Trophoblast cell (in vitro differentiated cells and primary cell): ENCODE results near the gene PARL.

Experiments
- DNase-seq, 2 donors: peaks; one replicate each; pipeline ENCODE4 v3.0.0-alpha.2; 2016
- H2AFZ ChIP-seq: 2 replicates; pipeline ENCODE4 v1.6.1; 2013; ENCODE audit warnings: low read length, moderate library complexity, mild to moderate bottlenecking; ENCODE audit not compliant: insufficient read depth, poor library complexity
- H2AK5ac ChIP-seq: 2 replicates; pipeline ENCODE4 v1.6.1; 2013; ENCODE audit warnings: mild to moderate bottlenecking, low read length
- H2BK120ac ChIP-seq: 2 replicates; pipeline ENCODE4 v1.6.1; 2013; ENCODE audit warnings: low read length, mild to moderate bottlenecking, moderate library complexity; ENCODE audit not compliant: insufficient read depth, poor library complexity
- H2BK12ac ChIP-seq: 2 replicates; pipeline ENCODE4 v1.6.1; 2013; ENCODE audit warnings: mild to moderate bottlenecking, low read length, moderate library complexity
- H2BK5ac ChIP-seq: 2 replicates; pipeline ENCODE4 v1.6.1; 2013; ENCODE audit warnings: low read length, low read depth, moderate library complexity, mild to moderate bottlenecking; ENCODE audit not compliant: poor library complexity
- H3K14ac ChIP-seq: 2 replicates; pipeline ENCODE4 v1.6.1; 2013; ENCODE audit warnings: mild to moderate bottlenecking, low read length
- H3K18ac ChIP-seq: 2 replicates; pipeline ENCODE4 v1.6.1; 2013; ENCODE audit warnings: mild to moderate bottlenecking, low read length
- H3K23ac ChIP-seq: 2 replicates; pipeline ENCODE4 v1.6.1; 2013; ENCODE audit warnings: low read length
- H3K27ac ChIP-seq: 2 replicates; pipeline ENCODE4 v1.5.1; 2013; ENCODE audit warnings: low read depth, mild to moderate bottlenecking, inconsistent platforms, low read length, moderate library complexity
- H3K27me3 ChIP-seq: 2 replicates; pipeline ENCODE4 v1.6.1; 2013; ENCODE audit warnings: inconsistent platforms, mild to moderate bottlenecking, low read length, moderate library complexity; ENCODE audit not compliant: insufficient read depth
- H3K36me3 ChIP-seq, 2 experiments: 1 replicate in 1 of 2; 2 replicates in 1 of 2; pipeline ENCODE4 v1.6.1; 2013; ENCODE audit warnings: low read length in 2 of 2, mild to moderate bottlenecking in 2 of 2, moderate library complexity in 1 of 2; ENCODE audit not compliant: insufficient read depth in 2 of 2, control insufficient read depth in 1 of 2
- H3K4ac ChIP-seq: 2 replicates; pipeline ENCODE4 v1.6.1; 2013; ENCODE audit warnings: low read depth, mild to moderate bottlenecking, low read length, moderate library complexity
- H3K4me1 ChIP-seq, 2 experiments: 1 replicate in 1 of 2; 2 replicates in 1 of 2; pipeline ENCODE4 v1.6.1; 2013; ENCODE audit warnings: low read length in 2 of 2, mild to moderate bottlenecking in 2 of 2, moderate library complexity in 1 of 2; ENCODE audit not compliant: insufficient read depth in 2 of 2, control insufficient read depth in 1 of 2
- H3K4me2 ChIP-seq: 2 replicates; pipeline ENCODE4 v1.6.1; 2013; ENCODE audit warnings: inconsistent platforms, mild to moderate bottlenecking, low read length, moderate library complexity
- H3K4me3 ChIP-seq: 2 replicates; pipeline ENCODE4 v1.5.1; 2013; ENCODE audit warnings: mild to moderate bottlenecking, low read depth, low read length, inconsistent platforms
- H3K79me1 ChIP-seq: one replicate; pipeline ENCODE4 v1.6.1; 2013; ENCODE audit warnings: low read length
- H3K79me2 ChIP-seq: 2 replicates; pipeline ENCODE4 v1.6.1; 2013; ENCODE audit warnings: low read length, mild to moderate bottlenecking; ENCODE audit not compliant: control insufficient read depth, insufficient read depth, poor library complexity
- H3K9ac ChIP-seq: 2 replicates; pipeline ENCODE4 v1.6.1; 2013; ENCODE audit warnings: mild to moderate bottlenecking, low read length
- H3K9me3 ChIP-seq: 2 replicates; pipeline ENCODE4 v1.6.1; 2013; ENCODE audit warnings: low read depth, mild to moderate bottlenecking, control low read depth, inconsistent platforms, low read length; ENCODE audit not compliant: insufficient read depth
- H4K12ac ChIP-seq: 2 replicates; pipeline ENCODE4 v1.6.1; 2013; ENCODE audit warnings: low read depth, mild to moderate bottlenecking, low read length, moderate library complexity
- H4K8ac ChIP-seq: 2 replicates; pipeline ENCODE4 v1.6.1; 2013; ENCODE audit warnings: low read depth, mild to moderate bottlenecking, low read length, moderate library complexity
- H4K91ac ChIP-seq: one replicate; pipeline ENCODE4 v1.6.1; 2013; ENCODE audit warnings: low read depth, mild to moderate bottlenecking, low read length, moderate library complexity
- WGBS: extraction: QIAGEN DNeasy Blood & Tissue Kit; methylation state at CpG from one replicate; pipeline ENCODE4 v1.1.7; 2013; ENCODE audit warnings: missing lambda C conversion rate; ENCODE audit not compliant: insufficient read length, insufficient coverage; ENCODE audit errors: extremely low coverage; 5-methylcytosine and 5-hydroxymethylcytosine counted together

Gene PARL

DNA sequence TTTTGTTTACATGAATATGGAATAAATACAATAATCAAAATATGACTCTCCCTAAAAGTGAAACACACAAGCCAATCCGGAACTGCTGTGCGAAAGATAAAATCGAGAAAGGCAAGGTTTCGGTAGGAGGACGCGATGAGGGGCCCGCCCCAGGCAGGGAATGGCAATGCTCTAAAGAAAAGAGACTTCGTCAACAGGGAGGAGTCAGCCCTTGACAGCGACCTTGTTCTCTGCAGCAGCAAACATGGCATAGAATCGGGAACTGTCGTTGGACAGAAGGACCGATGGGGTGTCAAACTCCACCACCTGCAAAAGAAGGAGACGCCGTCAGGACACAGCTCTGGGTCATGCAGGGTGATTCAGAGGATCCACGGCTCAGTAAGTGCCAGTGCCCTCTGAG is 36.4 kb upstream of the PARL start:
- no CpG with 5 or more reads among the region's 15 CpGs for WGBS
- Histone ChIP-seq H2BK5ac (no peak overlapping the region), H3K4ac (no peak overlapping the region), H3K9me3 (peaks cover 1% of the 10 kb centered on the region), H3K27me3 (no peaks in the 10 kb centered on the region), H2AK5ac (no peak overlapping the region), H4K91ac (no peak overlapping the region), H3K4me3 (no peak overlapping the region), H4K8ac (no peak overlapping the region), H3K27ac (no peak overlapping the region), H3K18ac (no peak overlapping the region), H3K4me1 (no peaks in the 10 kb centered on the region), H3K4me2 (no peak overlapping the region), H4K12ac (no peak overlapping the region), H3K14ac (no peak overlapping the region), H2BK120ac (no peak overlapping the region), H3K9ac (no peak overlapping the region), H3K23ac (no peak overlapping the region), H2AFZ (no peak overlapping the region), H3K79me2 (no peaks in the 10 kb centered on the region), H3K79me1 (no peaks in the 10 kb centered on the region), H2BK12ac (no peak overlapping the region), H3K36me3 (peaks cover 30 to 35% of the 10 kb centered on the region in 2 experiments)
- no peak for DNase-seq

DNA sequence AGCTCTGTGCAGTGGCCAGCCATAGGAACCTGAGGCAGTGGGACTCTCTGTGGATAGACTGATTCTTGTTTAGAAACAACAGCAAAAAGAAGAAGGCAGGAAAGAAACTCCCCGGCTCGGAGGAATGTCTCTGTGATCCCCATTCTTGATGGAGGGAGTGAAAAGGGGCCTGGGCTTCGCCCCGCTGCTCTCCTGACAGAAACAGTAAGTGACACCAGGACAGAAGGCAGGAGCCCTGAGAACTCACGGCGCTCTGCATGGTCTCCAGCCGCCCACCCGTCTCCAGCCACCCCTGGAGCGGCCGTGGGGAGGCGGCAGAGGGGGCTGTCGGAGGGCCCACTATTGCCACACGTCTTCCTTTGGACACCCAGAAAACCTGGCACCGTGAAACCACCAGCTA is 35.7 kb upstream of the PARL start:
- Histone ChIP-seq H3K23ac (no peak overlapping the region), H2AFZ (no peak overlapping the region), H3K14ac (no peak overlapping the region), H3K9me3 (peaks cover 3% of the 10 kb centered on the region), H3K18ac (no peak overlapping the region), H3K4ac (no peak overlapping the region), H4K8ac (no peak overlapping the region), H3K27ac (no peak overlapping the region), H3K27me3 (no peaks in the 10 kb centered on the region), H3K79me1 (no peaks in the 10 kb centered on the region), H2BK12ac (no peak overlapping the region), H4K91ac (no peak overlapping the region), H3K36me3 (peaks cover 29 to 34% of the 10 kb centered on the region in 2 experiments), H3K4me3 (no peak overlapping the region), H3K4me2 (no peak overlapping the region), H3K9ac (no peak overlapping the region), H2BK120ac (no peak overlapping the region), H3K79me2 (no peaks in the 10 kb centered on the region), H2BK5ac (no peak overlapping the region), H3K4me1 (no peaks in the 10 kb centered on the region), H4K12ac (no peak overlapping the region), H2AK5ac (no peak overlapping the region)
- no CpG with 5 or more reads among the region's 14 CpGs for WGBS
- DNase-seq = no peak

DNA sequence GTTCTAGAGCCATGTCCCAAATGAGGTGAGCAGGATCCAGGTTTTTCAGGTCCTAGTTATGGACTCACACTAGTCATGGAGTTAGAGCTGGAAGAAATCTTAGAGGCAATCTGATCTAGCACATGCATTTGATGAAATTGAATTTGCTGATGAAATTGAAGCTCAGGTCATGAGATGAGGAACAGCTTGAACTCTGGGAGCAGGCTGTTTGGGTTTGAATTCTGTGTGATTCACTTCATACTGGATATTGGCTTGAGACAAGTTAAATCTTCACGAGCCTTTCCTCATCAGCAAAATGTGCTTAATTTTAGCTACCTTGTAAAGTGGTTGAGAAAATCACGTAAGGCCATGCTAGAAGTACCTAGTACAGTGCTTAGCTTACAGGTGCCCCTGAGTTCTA is 33.5 kb upstream of the PARL start:
- H3K23ac ChIP-seq = no peak overlapping the region
- H2BK5ac ChIP-seq = no peak overlapping the region
- no peak overlapping the region for H2BK12ac ChIP-seq
- H3K4me2 ChIP-seq = no peak overlapping the region
- no peak overlapping the region for H3K4ac ChIP-seq
- no peak overlapping the region for H3K27ac ChIP-seq
- H2AK5ac ChIP-seq = no peak overlapping the region
- H2AFZ ChIP-seq = no peak overlapping the region
- no peaks in the 10 kb centered on the region for H3K79me1 ChIP-seq
- no peak overlapping the region for H3K9ac ChIP-seq
- no peak overlapping the region for H4K8ac ChIP-seq
- H3K79me2 ChIP-seq = no peaks in the 10 kb centered on the region
- H3K9me3 ChIP-seq = peaks cover 4% of the 10 kb centered on the region
- H2BK120ac ChIP-seq = no peak overlapping the region
- no peak overlapping the region for H4K91ac ChIP-seq
- H3K18ac ChIP-seq = no peak overlapping the region
- DNase-seq = no peak
- no peaks in the 10 kb centered on the region for H3K27me3 ChIP-seq
- no peak overlapping the region for H3K4me3 ChIP-seq
- no peaks in the 10 kb centered on the region for H3K4me1 ChIP-seq
- WGBS = no CpG with 5 or more reads among the region's 2 CpGs
- no peak overlapping the region for H3K14ac ChIP-seq
- peaks cover 18 to 22% of the 10 kb centered on the region in 2 experiments for H3K36me3 ChIP-seq
- no peak overlapping the region for H4K12ac ChIP-seq

DNA sequence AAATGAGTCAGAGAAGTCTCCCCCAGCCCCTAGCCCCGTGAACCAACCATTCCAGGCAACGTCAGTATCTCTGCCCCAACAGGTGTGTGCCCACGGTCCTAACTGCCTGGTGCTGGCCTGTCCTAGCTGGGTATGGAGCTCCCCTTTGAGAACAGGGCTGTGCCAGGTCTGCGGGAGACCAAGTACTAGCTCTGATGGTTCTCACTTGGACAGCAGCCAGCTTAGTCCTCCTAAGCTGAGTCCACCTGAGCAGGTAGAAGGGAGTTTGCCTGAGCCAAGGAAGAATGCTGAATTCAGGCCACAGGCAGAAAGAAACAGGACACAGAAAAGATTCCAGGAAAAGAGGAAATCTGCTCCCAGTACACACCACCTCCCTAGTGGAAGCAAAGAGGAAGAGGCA is 33.1 kb upstream of the PARL start:
- Histone ChIP-seq H3K9ac (no peak overlapping the region), H3K4me1 (no peaks in the 10 kb centered on the region), H2BK120ac (no peak overlapping the region), H3K36me3 (peaks cover 18 to 21% of the 10 kb centered on the region in 2 experiments), H3K4me2 (no peak overlapping the region), H3K4me3 (no peak overlapping the region), H2AK5ac (no peak overlapping the region), H3K9me3 (peaks cover 4% of the 10 kb centered on the region), H3K14ac (no peak overlapping the region), H3K23ac (no peak overlapping the region), H4K91ac (no peak overlapping the region), H4K12ac (no peak overlapping the region), H3K4ac (no peak overlapping the region), H3K79me1 (no peaks in the 10 kb centered on the region), H2BK12ac (no peak overlapping the region), H4K8ac (no peak overlapping the region), H3K79me2 (no peaks in the 10 kb centered on the region), H2AFZ (no peak overlapping the region), H3K18ac (no peak overlapping the region), H2BK5ac (no peak overlapping the region), H3K27ac (no peak overlapping the region), H3K27me3 (no peaks in the 10 kb centered on the region)
- no CpG with 5 or more reads among the region's 4 CpGs for WGBS
- no peak for DNase-seq
